HepG2 (cell line): Measurements from ENCODE around the gene QRICH2. TPM values are rescaled to one million over a fixed set of nuclear protein-coding genes. Genes with fewer than 3 reads are reported as not detected.
A peak's percentile ranks its signal among the peaks of the same experiment; 100 is the strongest.

ENCODE experiments used
- ARID4A ChIP-seq: sonication (generic); formaldehyde crosslinking; IDR thresholded peaks from 2 replicates; pipeline ENCODE4 v1.5.0; 2020; ENCODE audit warnings: mild to moderate bottlenecking, missing genetic modification reagents, borderline replicate concordance
- ARNT ChIP-seq: fragments of 450-650 bp; IDR thresholded peaks from 2 replicates; pipeline ENCODE4 v1.6.1; 2017
- CSRNP1 ChIP-seq: sonication (generic); formaldehyde crosslinking; IDR thresholded peaks from 2 replicates; pipeline ENCODE4 v1.8.1; 2023; ENCODE audit warnings: mild to moderate bottlenecking, missing genetic modification reagents
- JUN ChIP-seq: sonication (generic); formaldehyde crosslinking; IDR thresholded peaks from 2 replicates; pipeline ENCODE4 v1.4.0; 2020; ENCODE audit warnings: mild to moderate bottlenecking, missing genetic modification reagents
- MED13 ChIP-seq: sonication (generic); formaldehyde crosslinking; IDR thresholded peaks from 2 replicates; pipeline ENCODE4 v1.5.0; 2020; ENCODE audit warnings: missing genetic modification reagents
- MTF2 ChIP-seq: sonication (generic); formaldehyde crosslinking; IDR thresholded peaks from 2 replicates; pipeline ENCODE4 v1.5.0; 2020; ENCODE audit warnings: missing genetic modification reagents, borderline replicate concordance
- PATZ1 ChIP-seq: sonication (generic); formaldehyde crosslinking; IDR thresholded peaks from 2 replicates; pipeline ENCODE4 v1.4.0; 2020; ENCODE audit warnings: missing genetic modification reagents
- PPARG ChIP-seq: conservative IDR thresholded peaks from 2 replicates; pipeline ENCODE4 v1.6.1; 2016; ENCODE audit warnings: missing biosample characterization, missing genetic modification reagents
- SKI ChIP-seq: fragments of 450-650 bp; IDR thresholded peaks from one replicate; pipeline ENCODE4 v1.6.1; 2018; ENCODE audit warnings: mild to moderate bottlenecking; ENCODE audit not compliant: partially characterized antibody
- TBX2 ChIP-seq: sonication (generic); formaldehyde crosslinking; IDR thresholded peaks from 2 replicates; pipeline ENCODE4 v1.5.0; 2020; ENCODE audit warnings: missing genetic modification reagents, mild to moderate bottlenecking, borderline replicate concordance
- ZNF280D ChIP-seq: sonication (generic); formaldehyde crosslinking; IDR thresholded peaks from 2 replicates; pipeline ENCODE4 v1.5.1; 2020; ENCODE audit warnings: mild to moderate bottlenecking, missing genetic modification reagents
- ZNF547 ChIP-seq: sonication (generic); formaldehyde crosslinking; IDR thresholded peaks from 2 replicates; pipeline ENCODE4 v1.5.1; 2020; ENCODE audit warnings: mild to moderate bottlenecking, missing genetic modification reagents
- ZNF670 ChIP-seq: sonication (generic); formaldehyde crosslinking; IDR thresholded peaks from 2 replicates; pipeline ENCODE4 v1.8.0; 2022; ENCODE audit warnings: mild to moderate bottlenecking, missing genetic modification reagents, borderline replicate concordance
- polyA plus RNA-seq, 8 experiments: library from polyadenylated mRNA; depleted of rRNA in 3 of 8; stranded (reverse) in 7 of 8; unstranded in 1 of 8; fragments of >200 nt; fragmentation: Illumina TruSeq in 4 of 8; extraction: Trizol in 4 of 8; gene quantifications; 2 replicates each; pipeline versions ENCODE4 v1.2.1 to v1.2.3, GENCODE V29; 2011 to 2016; ENCODE audit warnings: low read depth in 4 of 8, missing spikeins in 1 of 8, mixed read lengths in 1 of 8; ENCODE audit not compliant: insufficient read depth in 1 of 8
- total RNA-seq, 5 experiments: library from RNA; depleted of rRNA; stranded (reverse); fragments of >200 nt; fragmentation: Illumina TruSeq; extraction: Trizol; gene quantifications; 2 replicates each; pipeline ENCODE4 v1.2.3, GENCODE V29; 2016; ENCODE audit warnings: low read depth in 1 of 5
- TF ChIP-seq, protein P1 (sequence below): sonication (generic); formaldehyde crosslinking; IDR thresholded peaks from 2 replicates; pipeline ENCODE4 v1.5.1; 2020; ENCODE audit warnings: missing genetic modification reagents, mild to moderate bottlenecking, borderline replicate concordance

QRICH2 gene
- total and polyA plus RNA-seq, 2 of the 13 experiments (the other 11 are each of a cell fraction or from before 2014, with no cell fraction given) = 3.7 to 5.7 TPM

- TF ChIP-seq, protein P1, sequence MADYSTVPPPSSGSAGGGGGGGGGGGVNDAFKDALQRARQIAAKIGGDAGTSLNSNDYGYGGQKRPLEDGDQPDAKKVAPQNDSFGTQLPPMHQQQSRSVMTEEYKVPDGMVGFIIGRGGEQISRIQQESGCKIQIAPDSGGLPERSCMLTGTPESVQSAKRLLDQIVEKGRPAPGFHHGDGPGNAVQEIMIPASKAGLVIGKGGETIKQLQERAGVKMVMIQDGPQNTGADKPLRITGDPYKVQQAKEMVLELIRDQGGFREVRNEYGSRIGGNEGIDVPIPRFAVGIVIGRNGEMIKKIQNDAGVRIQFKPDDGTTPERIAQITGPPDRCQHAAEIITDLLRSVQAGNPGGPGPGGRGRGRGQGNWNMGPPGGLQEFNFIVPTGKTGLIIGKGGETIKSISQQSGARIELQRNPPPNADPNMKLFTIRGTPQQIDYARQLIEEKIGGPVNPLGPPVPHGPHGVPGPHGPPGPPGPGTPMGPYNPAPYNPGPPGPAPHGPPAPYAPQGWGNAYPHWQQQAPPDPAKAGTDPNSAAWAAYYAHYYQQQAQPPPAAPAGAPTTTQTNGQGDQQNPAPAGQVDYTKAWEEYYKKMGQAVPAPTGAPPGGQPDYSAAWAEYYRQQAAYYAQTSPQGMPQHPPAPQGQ (CRISPR knock-in tag) = no peak
- no peak for TF ChIP-seq ZNF280D (CRISPR knock-in tag)
- no peak for TF ChIP-seq ARNT
- TF ChIP-seq CSRNP1 (CRISPR knock-in tag) = no peak
- peak; percentile 74 for TF ChIP-seq PATZ1 (CRISPR knock-in tag)
- TF ChIP-seq TBX2 = peak; percentile 82; the same call in 1 of the 2 replicates
- peak; percentile 51 for TF ChIP-seq SKI
- no peak; the same call in 1 of the 2 replicates for TF ChIP-seq PPARG (CRISPR knock-in tag)
- no peak for TF ChIP-seq ZNF547 (CRISPR knock-in tag)
- peak; percentile 71; the same call in 1 of the 2 replicates for TF ChIP-seq ARID4A
- TF ChIP-seq MED13 (CRISPR knock-in tag) = no peak
- peak; percentile 47; the same call in 1 of the 2 replicates for TF ChIP-seq MTF2 (CRISPR knock-in tag)
- no peak; the same call in 1 of the 2 replicates for TF ChIP-seq ZNF670 (CRISPR knock-in tag)
- peak; percentile 77 for TF ChIP-seq JUN (CRISPR knock-in tag)
Observed at GRCh38 chr17:76252040-76252954, 55.8 kb downstream of the QRICH2 start (continued).
